NCI-H82 treated with DMSO at 0.1 percent for 48 hours (cell line): Measurements from ENCODE around the gene RXRB.
A peak's percentile ranks its signal among the peaks of the same experiment; 100 is the strongest.

Experiments
- DNase-seq: peaks from one replicate; lab custom pipeline; 2025; ENCODE audit not compliant: unreplicated experiment; lab: John Stamatoyannopoulos, UW

Gene RXRB

GRCh38 chr6:33212857-33213165 is 12.3 kb upstream of the RXRB start:
- no peak for DNase-seq

DNA sequence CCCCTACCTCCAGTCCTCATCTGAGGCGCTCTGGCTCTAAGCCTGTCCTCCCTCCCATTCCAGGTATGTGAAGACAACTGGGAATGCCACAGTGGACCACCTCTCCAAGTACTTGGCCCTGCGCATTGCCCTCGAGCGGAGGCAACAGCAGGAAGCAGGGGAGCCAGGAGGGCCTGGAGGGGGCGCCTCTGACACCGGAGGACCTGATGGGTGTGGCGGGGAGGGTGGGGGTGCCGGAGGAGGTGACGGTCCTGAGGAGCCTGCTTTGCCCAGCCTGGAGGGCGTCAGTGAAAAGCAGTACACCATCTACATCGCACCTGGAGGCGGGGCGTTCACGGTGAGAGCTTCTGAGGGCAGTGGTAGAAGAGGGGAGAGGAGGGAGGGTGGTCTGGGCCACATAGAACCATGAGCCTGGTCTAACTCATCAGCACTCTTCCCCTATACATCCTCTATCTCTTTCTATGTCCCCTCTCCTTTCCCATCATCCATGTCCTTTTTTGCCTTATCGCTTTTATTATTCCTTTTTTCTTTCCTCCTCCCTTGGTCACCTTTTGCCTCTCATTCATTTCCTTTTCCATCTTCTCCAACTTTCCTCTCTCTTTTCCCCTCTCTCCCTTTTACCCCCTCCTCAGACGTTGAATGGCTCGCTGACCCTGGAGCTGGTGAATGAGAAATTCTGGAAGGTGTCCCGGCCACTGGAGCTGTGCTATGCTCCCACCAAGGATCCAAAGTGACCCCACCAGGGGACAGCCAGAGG is 11.4 kb upstream of the RXRB start:
- no peak for DNase-seq

DNA sequence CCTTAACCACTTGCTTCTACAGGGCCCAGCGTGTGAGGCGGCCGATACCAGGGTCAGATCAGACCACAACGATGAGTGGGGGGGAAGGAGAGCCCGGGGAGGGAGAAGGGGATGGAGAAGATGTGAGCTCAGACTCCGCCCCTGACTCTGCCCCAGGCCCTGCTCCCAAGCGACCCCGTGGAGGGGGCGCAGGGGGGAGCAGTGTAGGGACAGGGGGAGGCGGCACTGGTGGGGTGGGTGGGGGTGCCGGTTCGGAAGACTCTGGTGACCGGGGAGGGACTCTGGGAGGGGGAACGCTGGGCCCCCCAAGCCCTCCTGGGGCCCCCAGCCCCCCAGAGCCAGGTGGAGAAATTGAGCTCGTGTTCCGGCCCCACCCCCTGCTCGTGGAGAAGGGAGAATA is 10.7 kb upstream of the RXRB start:
- no peak for DNase-seq

- no peak for DNase-seq
Observed at GRCh38 chr6:33209856-33210255, 9.4 kb upstream of the RXRB start.

- DNase-seq, result no peak
Observed at GRCh38 chr6:33208091-33208967, 7.9 kb upstream of the RXRB start, which contains the start of gene RING1. TSS of gene RING1 (plus strand) at chr6:33208500. CDS start at chr6:33208823, 323 bp downstream.

GRCh38 chr6:33207552-33208090 is 7.2 kb upstream of the RXRB start:
- DNase-seq, result no peak

GRCh38 chr6:33206864-33207551 is 6.5 kb upstream of the RXRB start:
- DNase-seq, result no peak

DNA sequence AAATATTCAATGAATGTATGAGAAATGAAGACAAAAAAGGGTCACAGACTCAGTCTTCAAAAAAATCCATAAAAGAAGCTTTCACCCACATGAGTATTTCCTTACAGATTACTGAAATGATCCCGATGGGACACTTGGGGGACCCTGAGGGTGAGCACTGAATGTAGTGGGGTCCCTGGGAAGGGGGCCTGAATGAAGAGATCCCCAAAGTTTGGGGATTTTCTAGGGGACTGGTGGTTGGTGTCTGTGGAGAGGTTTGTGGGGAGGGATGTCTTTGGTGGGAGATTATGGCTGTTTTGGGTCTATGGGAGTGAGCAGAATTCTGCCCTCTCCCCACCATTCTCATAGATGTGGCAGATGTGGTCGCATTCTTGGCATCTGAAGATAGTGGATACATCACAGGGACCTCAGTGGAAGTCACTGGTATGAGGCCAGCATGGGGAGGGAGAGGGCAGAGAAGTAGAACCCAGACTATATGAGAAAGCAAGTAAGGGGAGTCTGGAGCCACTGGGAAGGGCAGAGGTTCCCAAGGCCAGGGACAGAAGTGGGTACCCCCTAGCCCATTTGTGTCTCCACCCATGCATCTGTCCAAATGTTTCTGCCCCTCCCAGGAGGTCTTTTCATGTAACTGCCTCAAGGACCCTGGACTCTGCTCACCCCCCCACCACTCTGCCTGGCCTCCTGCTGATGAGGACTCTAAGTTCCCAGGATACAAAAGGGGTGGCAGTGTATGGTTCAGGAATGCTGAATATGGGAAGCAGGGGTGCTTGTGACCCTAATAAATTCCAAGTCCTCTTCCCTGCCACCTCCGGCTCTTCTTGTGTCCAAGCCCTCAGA is 5.8 kb upstream of the RXRB start:
- DNase-seq, result no peak

GRCh38 chr6:33205191-33206026 is 4.9 kb upstream of the RXRB start:
- no peak for DNase-seq

GRCh38 chr6:33204415-33205190 is 4.1 kb upstream of the RXRB start, which contains the start of gene HSD17B8:
TSS of gene HSD17B8 (plus strand) at chr6:33204655. CDS start at chr6:33204669, 14 bp downstream.
- peak; percentile 79 for DNase-seq

DNA sequence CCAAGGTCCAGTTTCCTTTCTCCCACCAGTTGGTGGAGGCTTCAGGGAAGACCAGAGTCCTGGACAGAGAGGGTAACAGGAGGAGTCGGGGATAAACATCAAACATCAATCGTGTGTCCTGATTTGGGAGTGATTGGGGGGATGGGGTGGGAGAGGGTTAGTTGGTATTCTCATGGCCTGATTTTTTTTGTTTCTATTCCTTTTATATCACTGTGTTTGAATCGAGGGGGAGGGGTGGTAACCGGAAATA is 3.6 kb upstream of the RXRB start:
- DNase-seq, result no peak

GRCh38 chr6:33203443-33204164 is 3.1 kb upstream of the RXRB start:
- DNase-seq, result no peak

DNA sequence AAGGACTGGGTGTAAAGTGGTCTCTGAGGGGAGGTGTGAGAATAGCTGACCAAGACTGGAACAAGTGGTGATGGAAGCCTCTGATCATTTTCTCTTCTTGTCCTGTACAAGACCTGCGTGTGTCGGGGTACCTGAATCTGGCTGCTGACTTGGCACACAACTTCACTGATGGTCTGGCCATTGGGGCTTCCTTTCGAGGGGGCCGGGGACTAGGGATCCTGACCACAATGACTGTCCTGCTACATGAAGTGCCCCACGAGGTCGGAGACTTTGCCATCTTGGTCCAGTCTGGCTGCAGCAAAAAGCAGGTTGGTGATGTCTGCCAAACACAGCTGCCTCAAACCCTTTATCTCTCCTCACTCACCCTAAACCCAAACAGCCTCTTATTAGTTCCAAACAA is 2.3 kb upstream of the RXRB start:
- no peak for DNase-seq

- no peak for DNase-seq
Observed at GRCh38 chr6:33201935-33202334, 1.5 kb upstream of the RXRB start.

- no peak for DNase-seq
Observed at GRCh38 chr6:33201147-33201545, 681 bp upstream of the RXRB start.

- peak; percentile 69 for DNase-seq
Observed at GRCh38 chr6:33199687-33200218, 712 bp downstream of the RXRB start.

GRCh38 chr6:33198853-33199436 is 1.5 kb downstream of the RXRB start:
- DNase-seq, result no peak
